Sigmoid colon (tissue), 4 donors: ENCODE results near the gene NFIA.

Experiments
- CTCF ChIP-seq, 4 experiments: fragments of 450-650 bp in 3 of 4; fragments of 200-600 bp in 1 of 4; IDR thresholded peaks; one replicate each; pipeline ENCODE4 v1.5.1; 2016 to 2019; ENCODE audit warnings: antibody characterized with exemption in 4 of 4, mild to moderate bottlenecking in 3 of 4, moderate library complexity in 2 of 4
- EP300 ChIP-seq, 4 donors: sonication (generic); formaldehyde crosslinking; IDR thresholded peaks; one replicate each; pipeline ENCODE4 v1.6.1; 2017; ENCODE audit warnings: antibody characterized with exemption in 4 of 4
- POLR2A ChIP-seq, 2 donors: fragments of 450-650 bp; IDR thresholded peaks; one replicate each; pipeline ENCODE4 v1.6.1; 2016; ENCODE audit warnings: antibody characterized with exemption in 2 of 2, mild to moderate bottlenecking in 2 of 2, moderate library complexity in 2 of 2

- no peak for TF ChIP-seq CTCF (IDR thresholded peaks at IDR 0.05)
- no peak for TF ChIP-seq EP300 (IDR thresholded peaks at IDR 0.05)
- TF ChIP-seq POLR2A (IDR thresholded peaks at IDR 0.05), result no peak
Observed at GRCh38 chr1:61332196-61332753, 249.9 kb downstream of the NFIA start.
